HG02981 (cell line): ENCODE results near the gene PIP5K1C.
"Not testable (repeated sequence)": the region's sequence is repeated elsewhere in the genome, so short reads cannot be mapped to it uniquely, and the experiment has no call there.

Experiments used
- ATAC-seq: cut with Tn5 transposase; IDR thresholded peaks from one replicate; pipeline ENCODE4 v1.9.1; 2021; ENCODE audit warnings: mild to moderate bottlenecking, moderate library complexity; ENCODE audit not compliant: unreplicated experiment

The PIP5K1C gene

GRCh38 chr19:3679581-3679980, 20.7 kb downstream of the PIP5K1C start:
- ATAC-seq: no peak

- ATAC-seq: no peak
These were observed 21.1 kb downstream of the PIP5K1C start for GRCh38 chr19:3679138-3679537.

- ATAC-seq: no peak
These were observed 22.1 kb downstream of the PIP5K1C start for GRCh38 chr19:3678188-3678587.

GRCh38 chr19:3674784-3675543, 25.3 kb downstream of the PIP5K1C start:
- ATAC-seq: no peak

DNA sequence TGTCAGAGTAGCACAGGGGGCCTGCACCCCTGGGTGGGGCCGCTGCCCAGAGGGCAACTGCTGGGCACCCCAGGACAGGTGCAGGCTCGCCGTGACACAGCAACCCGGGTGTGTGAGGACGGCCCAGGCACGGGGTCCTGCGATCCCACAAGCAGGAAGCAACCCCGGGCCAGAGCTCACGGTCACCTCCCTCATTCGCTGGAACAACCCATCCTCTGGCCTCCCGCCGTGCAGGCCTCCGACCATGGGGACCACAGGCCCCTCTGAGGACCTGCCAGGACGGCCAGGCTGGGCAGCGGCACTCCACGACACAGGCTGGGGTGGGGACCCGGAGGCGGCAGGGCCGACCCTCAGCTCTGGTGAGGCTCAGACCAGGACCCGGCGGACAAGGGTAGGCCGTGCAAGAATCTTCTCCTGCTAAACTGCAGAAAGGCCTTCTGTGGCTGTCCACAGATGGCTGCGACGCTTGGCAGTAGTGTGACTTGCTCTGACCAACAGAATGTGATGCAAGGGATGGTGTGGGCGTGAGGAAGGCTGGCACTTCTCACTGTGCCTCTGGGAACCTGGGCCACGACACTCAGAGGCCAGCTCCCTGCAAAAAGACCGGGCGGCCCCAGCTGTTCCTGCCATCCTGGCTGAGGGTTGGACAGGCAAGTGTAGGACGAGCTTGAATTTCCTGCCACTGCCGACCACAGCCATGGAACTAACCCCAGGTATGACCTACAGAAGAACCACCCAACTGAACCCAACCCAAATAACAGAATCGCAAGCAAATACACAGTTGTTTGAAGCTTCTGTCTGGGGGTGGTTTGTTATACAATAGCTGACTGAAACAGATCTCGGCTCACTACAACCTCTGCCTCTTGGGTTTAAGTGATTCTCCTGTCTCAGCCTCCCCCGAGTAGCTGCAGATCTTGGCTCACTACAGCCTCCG, 26.5 kb downstream of the PIP5K1C start:
- no peak for ATAC-seq

GRCh38 chr19:3672993-3673392, 27.3 kb downstream of the PIP5K1C start:
- no peak for ATAC-seq

DNA sequence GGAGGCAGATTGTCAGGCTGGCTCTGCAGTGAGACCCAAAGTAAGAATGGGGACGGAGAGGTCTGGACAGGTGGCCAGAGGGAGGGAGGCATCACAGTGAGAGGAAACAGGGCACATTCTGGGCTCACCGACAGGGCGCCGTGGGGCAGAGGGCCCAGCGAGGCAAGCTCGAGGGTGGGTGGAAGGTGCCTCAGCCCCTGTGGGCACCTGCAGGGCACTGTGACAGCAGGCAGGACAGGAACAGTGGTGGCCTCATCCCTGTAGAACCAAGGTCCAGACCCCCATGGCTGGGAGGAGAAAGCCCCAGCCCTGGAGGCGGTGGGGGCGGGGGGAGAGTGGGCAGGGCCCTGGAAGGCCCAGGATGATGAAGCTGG, 27.7 kb downstream of the PIP5K1C start:
- ATAC-seq: no peak

DNA sequence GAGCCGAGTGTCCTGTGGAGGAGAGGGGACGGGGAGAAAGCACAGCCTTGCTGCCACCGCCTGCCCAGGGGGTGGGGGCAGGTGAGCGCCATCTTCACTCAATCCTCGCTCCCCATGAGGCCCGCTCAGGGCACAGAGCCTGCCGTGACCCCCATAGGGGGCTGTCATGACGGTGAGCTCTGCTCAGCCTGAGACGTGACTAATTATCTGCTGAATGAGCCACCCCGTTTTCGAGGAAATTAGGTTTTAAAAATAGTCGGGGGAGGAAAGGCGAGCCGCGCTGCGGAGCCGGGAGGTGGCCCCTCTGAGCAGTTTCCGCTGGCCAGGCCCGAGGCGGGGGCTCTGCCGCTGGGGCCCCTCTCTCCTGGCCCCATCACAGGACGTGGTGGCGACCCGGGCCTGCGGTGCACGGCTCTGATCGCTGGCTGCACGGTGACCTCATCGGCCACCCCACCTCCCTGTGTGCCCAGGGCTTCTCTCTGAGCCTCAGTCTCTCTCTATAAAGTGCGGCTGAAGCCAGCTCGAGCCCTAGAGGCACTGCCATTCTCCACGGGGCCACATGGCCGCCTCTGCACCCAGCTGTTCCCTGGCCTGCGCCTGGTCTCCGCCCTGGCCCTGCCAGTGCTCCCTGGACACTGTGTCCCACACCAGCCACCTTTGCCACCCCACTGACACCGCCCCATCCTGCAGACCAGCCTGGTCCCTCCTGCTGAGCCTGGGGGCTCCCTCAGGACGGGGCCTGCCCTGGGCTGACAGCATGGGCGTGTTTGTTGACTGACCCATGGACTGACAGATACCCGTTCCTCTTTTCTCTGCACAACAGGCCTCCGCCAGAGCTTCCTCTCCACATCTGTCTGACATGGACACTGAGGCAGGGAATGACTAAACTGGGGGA, 28.3 kb downstream of the PIP5K1C start:
- ATAC-seq: no peak

DNA sequence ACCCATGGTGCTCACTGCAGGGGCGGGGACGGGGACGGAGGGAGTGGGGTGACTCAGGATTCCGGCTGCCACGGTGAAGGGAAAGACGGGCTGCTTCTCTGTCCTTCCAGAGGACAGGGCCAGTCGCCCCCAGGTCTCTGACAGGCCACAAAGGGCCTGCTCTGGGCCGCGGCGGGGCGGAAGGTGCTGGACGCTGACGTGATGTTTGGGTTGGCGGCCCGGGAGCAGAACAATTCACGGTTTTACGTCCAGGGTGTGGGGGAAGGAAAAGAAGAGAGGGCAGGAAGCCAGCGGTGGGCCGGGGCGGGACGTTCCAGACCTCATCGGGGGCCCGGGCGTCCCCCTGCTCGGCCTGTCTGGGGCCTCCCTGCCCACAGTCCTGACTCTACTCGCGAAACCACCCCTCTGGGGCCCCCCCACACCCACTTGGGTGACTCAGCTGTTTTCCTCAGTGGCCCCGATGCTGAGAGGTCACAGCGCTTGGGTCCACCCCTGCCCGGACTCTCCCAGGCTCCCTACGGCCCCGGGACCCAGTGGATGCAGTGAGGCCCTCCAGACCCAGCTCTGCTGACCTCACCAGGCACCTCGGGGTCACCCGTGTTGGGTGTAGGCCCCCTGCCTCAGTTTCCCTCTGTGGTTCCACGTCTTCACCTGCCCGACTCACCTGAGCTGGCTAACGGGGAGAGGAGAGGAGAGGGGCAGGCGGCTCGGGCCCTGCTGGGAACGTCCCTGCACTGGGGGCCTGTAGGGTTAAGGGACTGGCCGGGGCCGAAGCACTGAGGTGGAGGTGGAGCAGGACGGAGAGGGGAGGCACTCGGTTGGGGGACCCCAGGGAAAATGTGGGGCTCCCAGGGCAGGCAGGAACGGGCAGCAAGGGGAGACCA, 29.2 kb downstream of the PIP5K1C start:
- ATAC-seq: no peak

- ATAC-seq: no peak
These were observed 30.1 kb downstream of the PIP5K1C start for GRCh38 chr19:3669947-3670795.

DNA sequence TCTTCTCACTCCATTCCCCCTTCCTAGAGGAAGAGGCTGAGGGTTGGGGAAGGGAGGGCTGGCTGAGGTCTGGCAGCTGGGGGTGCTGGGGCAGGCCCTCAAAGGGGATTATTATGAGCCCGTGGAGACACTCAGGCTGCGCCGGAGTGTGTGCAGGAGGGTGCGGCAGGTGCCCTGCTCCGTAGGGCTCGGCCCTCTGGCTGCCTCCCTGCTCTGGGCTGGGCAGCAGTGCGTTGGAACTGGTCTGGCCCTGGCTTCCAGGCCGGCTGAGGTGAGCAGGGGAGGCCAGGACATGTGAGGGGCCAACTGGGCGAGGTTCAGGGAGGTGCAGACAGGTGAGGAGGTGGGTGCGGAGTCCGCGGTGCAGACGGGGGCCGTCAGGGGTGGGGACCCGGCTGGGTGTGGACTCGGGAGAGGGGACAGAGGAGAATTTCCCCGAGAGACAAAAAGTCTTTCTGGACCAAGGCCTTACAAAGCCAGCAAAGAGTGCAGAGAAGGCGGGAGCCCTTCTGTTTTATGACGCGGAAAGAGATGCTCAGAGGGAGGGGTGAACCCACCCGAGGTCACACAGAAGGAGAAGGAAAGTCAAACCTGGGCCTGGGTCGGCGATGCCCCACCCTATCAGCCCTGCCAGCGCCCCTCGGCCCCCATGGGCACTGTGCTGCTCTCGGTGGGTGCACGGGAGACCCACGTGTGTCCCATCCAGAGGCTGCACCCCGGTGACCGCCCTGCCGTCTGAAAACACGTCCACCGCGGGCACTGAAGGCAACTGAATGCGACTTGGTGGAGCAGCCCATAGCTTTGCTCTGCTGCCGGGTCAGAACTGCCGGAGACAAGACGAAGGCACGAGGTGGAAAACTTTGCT, 31.0 kb downstream of the PIP5K1C start:
- no peak for ATAC-seq

DNA sequence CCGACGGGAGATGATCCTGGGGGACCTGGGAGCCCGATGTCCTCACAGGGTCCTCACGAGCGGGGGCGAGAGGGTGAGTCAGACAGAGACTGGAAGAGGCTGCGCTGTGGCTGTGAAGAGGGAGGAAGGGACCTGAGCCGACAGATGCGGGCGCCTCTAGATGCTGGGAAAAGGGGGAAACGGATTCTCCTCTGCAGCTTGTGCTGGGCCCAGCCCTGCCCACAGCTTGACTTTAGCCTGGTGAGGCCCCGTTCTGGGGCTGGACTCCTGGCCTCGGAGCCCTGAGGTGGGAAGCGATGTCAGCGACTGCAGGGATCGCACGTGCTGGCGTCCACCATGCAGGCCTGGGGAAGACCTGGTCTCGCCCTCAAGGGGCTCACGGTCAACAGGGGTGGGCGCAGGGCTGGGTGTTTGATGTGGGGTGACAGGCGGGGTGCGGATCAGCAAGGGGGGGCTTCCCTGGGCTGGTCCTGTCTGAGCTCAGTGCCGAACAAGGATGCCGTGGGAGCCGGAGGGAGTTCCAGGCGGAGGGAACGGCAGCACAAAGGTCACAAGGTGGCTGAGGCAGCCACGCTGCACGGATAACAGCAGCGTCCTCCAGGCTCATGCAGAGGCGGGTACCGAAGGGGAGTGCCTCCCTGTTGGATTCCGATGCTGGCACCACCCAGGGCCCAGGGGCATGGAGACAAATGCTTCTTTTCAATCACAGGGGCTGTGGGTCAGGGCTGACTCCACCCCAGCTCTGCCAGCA, 31.8 kb downstream of the PIP5K1C start:
- ATAC-seq: no peak

GRCh38 chr19:3667766-3668165, 32.5 kb downstream of the PIP5K1C start:
- no peak for ATAC-seq

GRCh38 chr19:3667037-3667638, 33.1 kb downstream of the PIP5K1C start:
- ATAC-seq: no peak

DNA sequence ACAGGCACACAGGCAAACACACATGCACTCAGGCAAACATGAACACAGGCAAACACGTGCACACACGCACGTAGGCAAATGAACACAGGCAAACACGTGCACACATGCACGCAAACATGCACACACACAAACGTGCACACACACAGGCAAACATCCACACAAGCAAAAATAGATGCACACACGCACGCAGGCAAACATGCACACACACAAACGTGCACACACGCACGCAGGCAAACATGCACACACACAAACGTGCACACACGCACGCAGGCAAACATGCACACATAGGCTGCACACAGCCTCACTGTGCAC, 33.8 kb downstream of the PIP5K1C start:
- ATAC-seq: not testable (repeated sequence)

DNA sequence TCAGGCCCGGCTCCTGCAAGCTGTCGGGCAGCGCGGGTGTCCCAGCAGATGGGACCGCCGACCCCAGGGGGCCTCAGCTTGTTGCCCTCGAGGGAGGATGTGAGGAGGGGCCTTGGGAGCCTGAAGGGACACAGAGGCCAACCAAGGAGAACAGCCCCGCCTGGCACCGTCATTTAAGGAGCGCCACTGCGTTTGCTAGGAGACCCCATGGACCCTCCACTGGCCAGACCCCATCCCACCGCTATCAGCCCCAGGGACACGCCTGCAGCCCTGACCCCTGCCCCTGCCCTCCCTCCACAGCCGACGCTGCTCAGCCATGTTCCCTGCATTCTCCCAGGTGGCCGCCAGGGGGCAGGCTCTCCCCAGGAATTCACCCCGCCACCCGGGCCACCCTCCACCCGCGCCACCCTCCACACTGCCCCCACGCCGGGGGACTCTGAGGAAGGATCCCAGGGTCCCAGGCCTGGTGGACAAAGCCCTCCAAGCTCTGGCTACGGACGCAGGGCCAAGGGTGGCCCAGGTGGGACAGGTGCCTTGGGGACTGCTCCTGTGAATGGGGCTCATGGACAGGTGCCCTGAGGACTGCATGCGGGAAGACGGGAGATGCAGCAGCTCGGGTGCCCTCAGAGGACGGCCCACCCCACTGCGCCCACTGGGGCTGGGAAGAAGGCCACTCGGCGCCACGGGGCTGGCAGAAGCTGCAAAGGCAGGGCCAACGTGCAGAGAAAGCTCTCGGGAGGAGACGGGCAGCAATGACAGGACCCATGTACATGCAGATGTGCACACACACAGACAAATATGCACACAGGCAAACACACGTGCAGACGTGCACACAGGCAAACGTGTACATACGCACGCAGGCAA, 34.4 kb downstream of the PIP5K1C start:
- ATAC-seq: no peak
